ENCODE measurements around the gene SHMT2. TPM values are rescaled to one million over a fixed set of nuclear protein-coding genes. Genes with fewer than 3 reads are reported as not detected.

SHMT2 gene
- total RNA-seq, 4 donors from 2014 or later: 12.4 to 128 (median 35.3) TPM

GRCh38 chr12:57213058-57213715, 16.3 kb upstream of the SHMT2 start:
- H3K4me1 ChIP-seq: peaks cover 3 to 22% of the 10 kb centered on the region in 2 donors
- H3K27ac ChIP-seq: peak overlapping the region; percentile 18 to 45
- TF ChIP-seq, protein P1, sequence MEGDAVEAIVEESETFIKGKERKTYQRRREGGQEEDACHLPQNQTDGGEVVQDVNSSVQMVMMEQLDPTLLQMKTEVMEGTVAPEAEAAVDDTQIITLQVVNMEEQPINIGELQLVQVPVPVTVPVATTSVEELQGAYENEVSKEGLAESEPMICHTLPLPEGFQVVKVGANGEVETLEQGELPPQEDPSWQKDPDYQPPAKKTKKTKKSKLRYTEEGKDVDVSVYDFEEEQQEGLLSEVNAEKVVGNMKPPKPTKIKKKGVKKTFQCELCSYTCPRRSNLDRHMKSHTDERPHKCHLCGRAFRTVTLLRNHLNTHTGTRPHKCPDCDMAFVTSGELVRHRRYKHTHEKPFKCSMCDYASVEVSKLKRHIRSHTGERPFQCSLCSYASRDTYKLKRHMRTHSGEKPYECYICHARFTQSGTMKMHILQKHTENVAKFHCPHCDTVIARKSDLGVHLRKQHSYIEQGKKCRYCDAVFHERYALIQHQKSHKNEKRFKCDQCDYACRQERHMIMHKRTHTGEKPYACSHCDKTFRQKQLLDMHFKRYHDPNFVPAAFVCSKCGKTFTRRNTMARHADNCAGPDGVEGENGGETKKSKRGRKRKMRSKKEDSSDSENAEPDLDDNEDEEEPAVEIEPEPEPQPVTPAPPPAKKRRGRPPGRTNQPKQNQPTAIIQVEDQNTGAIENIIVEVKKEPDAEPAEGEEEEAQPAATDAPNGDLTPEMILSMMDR (IDR thresholded peaks at IDR 0.05): peak; percentile 86 to 94 (median 90)
- no peak for TF ChIP-seq POLR2A (IDR thresholded peaks at IDR 0.05)
- no peak overlapping the region for H3K4me3 ChIP-seq
- DNase-seq: peak; percentile 88 to 90
- peaks cover 23 to 25% of the 10 kb centered on the region in 2 donors for H3K27me3 ChIP-seq
- no peaks in the 10 kb centered on the region for H3K9me3 ChIP-seq
- H3K36me3 ChIP-seq: no peaks in the 10 kb centered on the region
- intact Hi-C loops (cut with DNase I; ENCODE audit: low total_unique reads): no loop called here

GRCh38 chr12:57213763-57214397, 15.6 kb upstream of the SHMT2 start:
- DNase-seq: no peak
- peaks cover 25 to 30% of the 10 kb centered on the region in 2 donors for H3K27me3 ChIP-seq
- H3K27ac ChIP-seq: no peak overlapping the region
- TF ChIP-seq, protein P1 (IDR thresholded peaks at IDR 0.05): no peak
- TF ChIP-seq POLR2A (IDR thresholded peaks at IDR 0.05): no peak
- no peaks in the 10 kb centered on the region for H3K36me3 ChIP-seq
- H3K9me3 ChIP-seq: no peaks in the 10 kb centered on the region
- intact Hi-C loops (cut with DNase I; ENCODE audit: low total_unique reads): no loop called here
- H3K4me3 ChIP-seq: no peak overlapping the region
- H3K4me1 ChIP-seq: peaks cover 3 to 22% of the 10 kb centered on the region in 2 donors

DNA sequence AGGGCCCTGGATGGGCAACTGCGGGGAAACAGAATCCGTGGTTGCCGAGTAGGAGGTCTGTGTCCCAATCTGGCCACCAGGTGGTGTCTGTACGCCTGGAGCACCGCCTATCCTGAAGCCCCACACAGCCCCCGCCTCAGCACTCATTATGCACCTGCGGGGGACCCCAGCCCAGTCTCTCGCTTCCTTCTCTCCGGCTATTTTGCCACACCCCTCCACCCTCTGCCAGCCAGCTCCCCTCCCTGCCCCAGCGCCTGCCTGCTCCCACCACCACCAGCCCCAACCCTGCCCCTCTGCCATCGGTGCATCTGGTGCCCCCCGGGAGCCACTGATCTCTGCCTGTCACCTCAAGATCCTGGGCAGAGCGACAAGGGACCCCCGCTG, 15.1 kb upstream of the SHMT2 start:
- H3K36me3 ChIP-seq: no peaks in the 10 kb centered on the region
- DNase-seq: peak; percentile 61 to 68
- TF ChIP-seq, protein P1 (IDR thresholded peaks at IDR 0.05): peak; percentile 63 to 78 (median 68)
- no peak for TF ChIP-seq POLR2A (IDR thresholded peaks at IDR 0.05)
- no peak overlapping the region for H3K4me3 ChIP-seq
- intact Hi-C loops (cut with DNase I; ENCODE audit: low total_unique reads): no loop called here
- no peak overlapping the region for H3K27ac ChIP-seq
- peaks cover 3 to 22% of the 10 kb centered on the region in 2 donors for H3K4me1 ChIP-seq
- H3K9me3 ChIP-seq: no peaks in the 10 kb centered on the region
- H3K27me3 ChIP-seq: peaks cover 25 to 35% of the 10 kb centered on the region in 2 donors

- no peak overlapping the region for H3K4me3 ChIP-seq
- H3K36me3 ChIP-seq: no peaks in the 10 kb centered on the region
- no peaks in the 10 kb centered on the region for H3K9me3 ChIP-seq
- no peak for DNase-seq
- peaks cover 3 to 22% of the 10 kb centered on the region in 2 donors for H3K4me1 ChIP-seq
- no peak overlapping the region for H3K27ac ChIP-seq
- H3K27me3 ChIP-seq: peaks cover 25 to 41% of the 10 kb centered on the region in 2 donors
- intact Hi-C loops (cut with DNase I; ENCODE audit: low total_unique reads): no loop called here
- TF ChIP-seq, protein P1 (IDR thresholded peaks at IDR 0.05): no peak
- no peak for TF ChIP-seq POLR2A (IDR thresholded peaks at IDR 0.05)
Measured at GRCh38 chr12:57215065-57215464, 14.4 kb upstream of the SHMT2 start.

GRCh38 chr12:57215668-57216013, 13.9 kb upstream of the SHMT2 start:
- intact Hi-C loops (cut with DNase I; ENCODE audit: low total_unique reads): no loop called here
- Histone ChIP-seq H3K9me3 (no peaks in the 10 kb centered on the region), H3K27me3 (peaks cover 25 to 46% of the 10 kb centered on the region in 2 donors), H3K4me1 (peaks cover 3 to 22% of the 10 kb centered on the region in 2 donors), H3K4me3 (no peak overlapping the region), H3K36me3 (no peaks in the 10 kb centered on the region), H3K27ac (no peak overlapping the region)
- no peak for DNase-seq
- no peak for TF ChIP-seq POLR2A (IDR thresholded peaks at IDR 0.05)
- TF ChIP-seq, protein P1 (IDR thresholded peaks at IDR 0.05): no peak

All from uterus (tissue), 4 donors.